Measurements from ENCODE around the gene TRIM71.

Gene TRIM71

DNA sequence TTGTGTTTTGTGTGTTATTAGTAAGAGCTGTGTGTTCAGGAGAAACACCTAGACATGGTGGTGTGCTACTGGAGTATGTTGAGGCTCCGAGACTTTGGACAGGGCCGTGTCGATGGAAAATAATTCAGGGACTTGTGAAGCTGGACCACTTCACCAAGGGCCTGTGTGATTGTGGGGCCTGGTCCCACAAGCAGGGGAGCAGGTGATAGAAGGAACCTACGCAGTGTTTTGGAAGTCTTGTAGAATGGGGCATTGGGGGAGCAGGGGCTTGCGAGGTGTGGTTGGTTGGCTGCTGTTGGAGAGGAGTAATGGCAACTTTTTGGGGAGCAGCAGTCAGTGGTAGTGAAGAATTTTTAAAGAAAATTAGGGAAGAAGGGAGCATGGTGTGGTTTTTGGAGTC, 48.7 kb downstream of the TRIM71 start:
- no peak overlapping the region for H3K4me3 ChIP-seq (ENCODE audit: low read depth, low read length)
- TF ChIP-seq, protein P1, sequence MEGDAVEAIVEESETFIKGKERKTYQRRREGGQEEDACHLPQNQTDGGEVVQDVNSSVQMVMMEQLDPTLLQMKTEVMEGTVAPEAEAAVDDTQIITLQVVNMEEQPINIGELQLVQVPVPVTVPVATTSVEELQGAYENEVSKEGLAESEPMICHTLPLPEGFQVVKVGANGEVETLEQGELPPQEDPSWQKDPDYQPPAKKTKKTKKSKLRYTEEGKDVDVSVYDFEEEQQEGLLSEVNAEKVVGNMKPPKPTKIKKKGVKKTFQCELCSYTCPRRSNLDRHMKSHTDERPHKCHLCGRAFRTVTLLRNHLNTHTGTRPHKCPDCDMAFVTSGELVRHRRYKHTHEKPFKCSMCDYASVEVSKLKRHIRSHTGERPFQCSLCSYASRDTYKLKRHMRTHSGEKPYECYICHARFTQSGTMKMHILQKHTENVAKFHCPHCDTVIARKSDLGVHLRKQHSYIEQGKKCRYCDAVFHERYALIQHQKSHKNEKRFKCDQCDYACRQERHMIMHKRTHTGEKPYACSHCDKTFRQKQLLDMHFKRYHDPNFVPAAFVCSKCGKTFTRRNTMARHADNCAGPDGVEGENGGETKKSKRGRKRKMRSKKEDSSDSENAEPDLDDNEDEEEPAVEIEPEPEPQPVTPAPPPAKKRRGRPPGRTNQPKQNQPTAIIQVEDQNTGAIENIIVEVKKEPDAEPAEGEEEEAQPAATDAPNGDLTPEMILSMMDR (conservative IDR thresholded peaks at IDR 0.05; ENCODE audit: low read depth, low read length) = no peak
- DNase-seq (ENCODE audit: low read depth) = no peak

DNA sequence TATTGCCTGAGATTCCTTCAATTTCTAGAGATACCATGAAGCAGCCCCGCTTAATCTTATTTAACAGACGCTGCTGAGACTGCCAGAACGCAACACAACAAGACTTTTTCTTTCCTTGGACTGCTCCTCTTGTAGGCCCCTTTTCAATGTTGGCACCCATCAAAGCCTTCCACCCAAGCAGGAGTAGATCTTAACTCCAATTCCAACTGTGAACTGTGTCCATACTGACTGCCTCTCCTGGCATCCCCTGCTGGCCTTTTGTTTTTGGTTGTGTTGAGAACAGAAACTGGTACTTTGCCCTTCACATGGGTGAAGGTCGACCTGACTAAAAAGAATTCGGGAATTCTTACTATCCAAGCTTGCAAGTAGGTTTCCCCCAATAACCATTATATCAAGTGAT, 50.2 kb downstream of the TRIM71 start:
- TF ChIP-seq, protein P1 (conservative IDR thresholded peaks at IDR 0.05; ENCODE audit: low read depth, low read length) = no peak
- no peak for DNase-seq (ENCODE audit: low read depth)

DNA sequence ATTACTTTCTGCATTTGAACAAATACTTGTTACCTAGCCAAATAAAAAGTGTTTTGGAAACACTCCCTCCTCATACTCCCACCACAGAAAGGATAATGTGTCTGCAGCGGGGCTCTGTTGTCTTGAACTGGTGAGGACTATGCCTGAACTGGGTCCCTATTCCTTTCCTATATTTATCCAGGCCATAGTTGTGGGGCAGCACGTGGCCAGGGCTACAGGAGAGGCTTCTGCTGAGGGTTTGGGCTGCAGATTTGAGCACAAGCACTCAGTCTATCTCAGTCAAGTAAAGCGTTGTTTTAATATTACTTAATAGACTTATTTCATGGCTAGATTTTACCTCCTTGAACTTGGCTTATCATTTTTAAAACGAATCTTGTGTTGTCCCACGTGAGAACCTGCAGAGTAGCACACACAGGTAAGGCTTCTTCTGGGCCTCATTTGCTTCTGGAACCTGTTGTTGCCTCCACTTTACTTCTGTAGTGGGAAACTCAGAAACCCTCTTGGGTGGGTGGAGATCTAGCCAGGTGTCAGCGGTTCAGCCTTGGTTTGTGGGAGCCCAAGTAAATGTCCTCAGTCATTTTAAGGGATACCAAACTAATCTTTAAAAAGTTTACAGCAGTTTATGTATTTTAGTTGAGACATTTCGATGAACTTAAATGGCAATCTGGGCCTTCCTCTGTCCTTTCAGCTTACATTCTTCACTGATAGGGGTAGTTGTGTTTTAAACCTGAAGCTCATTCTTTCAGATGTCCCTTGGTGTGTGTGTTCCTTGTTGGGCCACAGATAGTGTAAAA, 51.1 kb downstream of the TRIM71 start:
- no peak for DNase-seq (ENCODE audit: low read depth)
- no peak overlapping the region for H3K4me3 ChIP-seq (ENCODE audit: low read depth, low read length)
- TF ChIP-seq, protein P1 (conservative IDR thresholded peaks at IDR 0.05; ENCODE audit: low read depth, low read length) = no peak

More for the DNA sequence above, 50.2 kb downstream of the TRIM71 start:
- H3K4me3 ChIP-seq (ENCODE audit: low read depth, low read length) = no peak overlapping the region

DNA sequence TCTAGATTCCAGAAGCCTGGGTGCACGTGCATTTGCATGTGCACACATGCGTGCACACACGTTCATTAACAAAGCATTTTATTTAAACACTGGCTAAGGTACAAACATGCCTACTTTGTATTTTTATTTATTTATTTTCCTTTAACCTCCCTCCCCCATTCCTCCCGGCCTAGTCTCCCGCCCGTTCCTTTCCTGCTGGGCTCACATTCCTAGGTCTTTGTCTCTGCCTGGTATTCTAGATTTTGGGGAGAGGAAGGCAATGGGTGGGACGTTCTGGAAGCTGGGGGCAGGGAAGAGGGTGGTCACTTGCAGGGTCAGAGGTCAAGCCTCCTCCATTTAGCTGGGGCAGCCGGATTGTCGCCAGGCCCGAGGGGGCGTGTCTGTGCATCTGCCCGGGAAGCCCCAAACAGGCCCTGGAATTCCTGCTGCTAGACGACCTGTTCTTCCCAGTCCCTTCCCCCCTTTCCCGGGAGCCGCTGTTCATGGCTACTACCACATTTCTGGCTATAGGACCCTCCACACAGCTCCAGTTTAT, 51.8 kb downstream of the TRIM71 start:
- no peak overlapping the region for H3K4me3 ChIP-seq (ENCODE audit: low read depth, low read length)
- TF ChIP-seq, protein P1 (conservative IDR thresholded peaks at IDR 0.05; ENCODE audit: low read depth, low read length) = no peak
- DNase-seq (ENCODE audit: low read depth) = no peak

DNA sequence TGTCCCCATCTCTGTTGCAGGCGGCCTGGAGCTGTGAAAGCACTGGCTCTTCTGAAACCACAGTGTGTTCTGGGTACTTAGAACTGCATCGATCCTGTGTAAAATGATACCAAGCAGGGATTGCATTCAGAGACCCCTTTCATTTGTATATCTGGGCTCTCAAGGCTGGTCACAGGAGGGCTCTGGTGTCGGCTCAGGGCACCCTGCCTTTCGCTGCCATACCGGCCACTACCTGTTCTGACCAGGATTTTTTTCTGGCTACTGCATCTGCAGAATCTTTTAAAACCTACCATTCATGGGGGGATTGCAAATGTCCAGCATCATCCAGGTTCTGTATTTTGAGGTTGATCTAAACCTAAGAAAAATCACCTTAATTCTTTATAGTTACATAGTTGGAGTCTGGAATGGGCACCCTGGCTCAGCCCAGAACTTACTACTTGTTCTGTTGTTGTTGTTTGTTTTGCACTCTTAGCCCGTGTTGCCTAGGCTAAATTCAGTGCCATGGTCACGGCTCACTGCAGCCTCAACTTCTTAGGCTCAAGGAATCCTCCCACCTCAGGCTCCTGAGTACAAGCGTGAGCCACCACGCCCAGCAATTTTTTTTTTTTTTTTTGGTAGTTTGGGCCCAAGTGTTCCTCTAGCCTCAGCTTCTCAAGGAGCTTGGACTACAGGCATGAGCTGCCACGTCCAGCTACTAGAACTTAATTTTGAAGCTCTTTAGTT, 52.7 kb downstream of the TRIM71 start:
- TF ChIP-seq, protein P1 (conservative IDR thresholded peaks at IDR 0.05; ENCODE audit: low read depth, low read length) = no peak
- no peak overlapping the region for H3K4me3 ChIP-seq (ENCODE audit: low read depth, low read length)
- DNase-seq (ENCODE audit: low read depth) = no peak

DNA sequence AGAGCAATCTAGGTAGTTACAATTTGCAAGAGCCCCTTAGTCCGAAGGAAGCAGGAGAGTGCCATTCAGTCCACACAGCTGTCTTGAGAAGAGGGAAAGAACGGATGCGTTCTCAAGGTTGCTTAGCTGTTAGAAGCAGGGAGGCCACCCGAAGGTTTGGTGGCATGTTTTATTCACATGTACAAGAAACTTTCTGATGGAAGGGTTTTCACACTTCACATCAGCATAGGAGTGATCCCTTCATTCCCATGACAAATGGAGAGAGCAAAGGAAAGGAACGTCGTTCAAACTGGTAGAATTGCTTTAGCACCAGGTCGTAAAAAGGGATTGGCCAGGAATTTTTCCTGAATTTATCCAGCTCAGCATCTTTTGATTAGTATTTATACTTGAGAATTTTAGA, 53.5 kb downstream of the TRIM71 start:
- TF ChIP-seq, protein P1 (conservative IDR thresholded peaks at IDR 0.05; ENCODE audit: low read depth, low read length) = no peak
- no peak overlapping the region for H3K4me3 ChIP-seq (ENCODE audit: low read depth, low read length)
- DNase-seq (ENCODE audit: low read depth) = no peak
